ENCODE data around the gene DUSP1.

GRCh38 chr5:172806897-172807672 lies 36.1 kb upstream of the DUSP1 start:
- TF ChIP-seq POLR2A (IDR thresholded peaks at IDR 0.05; ENCODE audit: low read depth, low read length) (no peak), POLR2AphosphoS5 (IDR thresholded peaks at IDR 0.05; ENCODE audit: low read depth, low read length) (0 out of 2 replicates have a peak, but pooled peaks have one; percentile 43), TAF1 (IDR thresholded peaks at IDR 0.05; ENCODE audit: low read depth, low read length) (peak; percentile 40; the same call in 1 of the 2 replicates), PAX5 (IDR thresholded peaks at IDR 0.05; ENCODE audit: insufficient read depth, low read length, severe bottlenecking) (no peak), POU2F2 (IDR thresholded peaks at IDR 0.05; ENCODE audit: low read depth, low read length) (peak; percentile 20; the same call in 1 of the 2 replicates)

Measured in GM12891 (cell line).